PC-3 (cell line): ENCODE data around the gene CROT. TPM values are rescaled to one million over a fixed set of nuclear protein-coding genes. Genes with fewer than 3 reads are reported as not detected.

Source experiments
- ATAC-seq: fragments of 200-7000 bp; cut with Tn5 transposase; 2 replicates; pipeline ENCODE4 v1.9.1; 2020; ENCODE audit warnings: mild to moderate bottlenecking, moderate library complexity
- BruUV-seq: library from RNA; stranded (reverse); fragments of 400-500 nt; replicated peaks from 2 replicates; lab custom pipeline; 2021; lab: Mats Ljungman, UMichigan
- CTCF ChIA-PET: fragments of 300-600 bp; sonication (Branson Sonifier 250); formaldehyde crosslinking; loops from one replicate; lab custom pipeline; 2022; ENCODE audit warnings: antibody characterized with exemption; lab: Charles Lee
- POLR2A ChIA-PET: fragments of 300-600 bp; sonication (Branson Sonifier 250); formaldehyde crosslinking; loops from one replicate; lab custom pipeline; 2022; ENCODE audit warnings: antibody characterized with exemption; ENCODE audit not compliant: unreplicated experiment; lab: Charles Lee
- DNase-seq: peaks from one replicate; pipeline ENCODE4 v3.0.0-alpha.2; 2015
- H2AFZ ChIP-seq: fragments of 300-600 bp; sonication (generic); 2 replicates; pipeline ENCODE4 v1.6.0; 2016; ENCODE audit warnings: antibody characterized with exemption, low read length
- H3F3A ChIP-seq: fragments of 300-600 bp; sonication (generic); one replicate; pipeline ENCODE4 v1.6.0; 2017; ENCODE audit warnings: antibody characterized with exemption, low read length, control low read depth, mild to moderate bottlenecking; ENCODE audit not compliant: unreplicated experiment
- H3K27ac ChIP-seq: fragments of 300-600 bp; sonication (generic); 2 replicates; pipeline ENCODE4 v1.5.1; 2016; ENCODE audit warnings: mild to moderate bottlenecking, low read length
- H3K27me3 ChIP-seq: fragments of 300-600 bp; sonication (generic); 2 replicates; pipeline ENCODE4 v1.6.1; 2016; ENCODE audit warnings: low read length, mixed read lengths
- H3K36me3 ChIP-seq: fragments of 300-600 bp; sonication (generic); 2 replicates; pipeline ENCODE4 v1.6.1; 2016; ENCODE audit warnings: low read depth, mixed run types, low read length, mixed read lengths
- H3K4me1 ChIP-seq: fragments of 300-600 bp; sonication (generic); 2 replicates; pipeline ENCODE4 v1.5.1; 2016; ENCODE audit warnings: low read length; ENCODE audit not compliant: insufficient read depth
- H3K4me2 ChIP-seq: fragments of 300-600 bp; sonication (generic); 2 replicates; pipeline ENCODE4 v1.6.0; 2016; ENCODE audit warnings: low read length
- H3K4me3 ChIP-seq: fragments of 300-600 bp; sonication (generic); 2 replicates; pipeline ENCODE4 v1.5.1; 2016; ENCODE audit warnings: mild to moderate bottlenecking, low read length, mixed read lengths
- H3K79me2 ChIP-seq: fragments of 300-600 bp; sonication (generic); 2 replicates; pipeline ENCODE4 v1.6.1; 2017; ENCODE audit warnings: low read length, mixed read lengths
- H3K9ac ChIP-seq: fragments of 300-600 bp; sonication (generic); 2 replicates; pipeline ENCODE4 v1.6.0; 2016; ENCODE audit warnings: mild to moderate bottlenecking, low read length
- H3K9me2 ChIP-seq: fragments of 300-600 bp; sonication (generic); replicated peaks from 2 replicates; pipeline ENCODE4 v1.6.1; 2016; ENCODE audit warnings: mixed run types, low read length, mixed read lengths
- H3K9me3 ChIP-seq: fragments of 300-600 bp; sonication (generic); 2 replicates; pipeline ENCODE4 v1.6.1; 2016; ENCODE audit warnings: low read length, mixed read lengths
- H4K20me1 ChIP-seq: fragments of 300-600 bp; sonication (generic); 2 replicates; pipeline ENCODE4 v1.6.1; 2016; ENCODE audit warnings: low read length, mixed read lengths
- EZH2 ChIP-seq: fragments of 300-600 bp; sonication (generic); IDR thresholded peaks from one replicate; pipeline ENCODE4 v1.6.1; 2017; ENCODE audit warnings: antibody characterized with exemption, mild to moderate bottlenecking, low read length; ENCODE audit not compliant: unreplicated experiment
- EZH2phosphoT487 ChIP-seq: fragments of 300-600 bp; sonication (generic); IDR thresholded peaks from 2 replicates; pipeline ENCODE4 v1.6.1; 2018; ENCODE audit warnings: mild to moderate bottlenecking, antibody characterized with exemption, low read length, borderline replicate concordance
- intact Hi-C: fragments of 100-400 bp; cut with micrococcal nuclease; formaldehyde crosslinking; loops from 2 replicates; pipeline ENCODE4 v1.9.0; 2023
- total RNA-seq: library from RNA; depleted of rRNA; stranded (reverse); fragments of >200 nt; gene quantifications from 2 replicates; pipeline ENCODE4 v1.2.3, GENCODE V29; 2014
- TF ChIP-seq, protein P1 (sequence below): fragments of 300-600 bp; sonication (generic); conservative IDR thresholded peaks from 2 replicates; pipeline ENCODE4 v1.5.1; 2017; ENCODE audit warnings: antibody characterized with exemption, low read depth, mild to moderate bottlenecking, low read length

CROT gene
- total RNA-seq, 1 experiment from 2014 or later = 6.9 TPM

DNA sequence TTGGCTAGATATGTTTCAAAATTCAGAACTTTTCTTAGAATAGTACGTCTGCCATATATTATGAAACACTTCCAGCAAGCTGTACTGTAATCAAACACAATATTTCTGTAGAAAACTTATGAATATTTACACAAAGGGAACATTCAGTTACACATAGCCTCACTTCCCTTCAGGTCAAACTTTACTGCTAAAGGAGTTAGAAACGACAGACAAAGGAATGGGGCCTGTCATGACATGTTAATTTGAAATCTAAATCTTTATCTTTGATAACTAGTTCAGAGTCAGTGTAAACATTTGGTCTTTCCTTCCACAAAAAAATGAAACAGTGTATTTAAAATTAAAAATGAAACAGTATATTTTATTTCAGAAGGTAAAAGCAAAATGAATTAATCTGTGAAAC lies 1.0 kb upstream of the CROT start:
- DNase-seq (no peak), ATAC-seq (0 out of 2 replicates have a peak, but pooled peaks have one; percentile 6)
- H3K4me2 ChIP-seq = peak overlapping the region; percentile 95
- ChIA-PET CTCF (no interaction called here), POLR2A (interaction anchor here (0.6 kb wide), 1 partner anchor 19 kb away, joined by 3 read pairs; no protein-coding TSS in a partner anchor)
- H3K27ac ChIP-seq = no peak overlapping the region; the same call in 1 of the 2 replicates
- H4K20me1 ChIP-seq = no peaks in the 10 kb centered on the region
- H3K9ac ChIP-seq = peak overlapping the region; percentile 66; the same call in 1 of the 2 replicates
- H3F3A ChIP-seq = no peaks in the 10 kb centered on the region
- H3K4me1 ChIP-seq = peaks cover 27% of the 10 kb centered on the region; the same call in 1 of the 2 replicates
- H3K36me3 ChIP-seq = peaks cover 4% of the 10 kb centered on the region; the same call in 1 of the 2 replicates
- no peaks in the 10 kb centered on the region for H3K9me2 ChIP-seq
- H3K79me2 ChIP-seq = 0 out of 2 replicates have a peak, but pooled peaks cover 7% of the 10 kb centered on the region
- H3K4me3 ChIP-seq = peak overlapping the region; percentile 84
- BruUV-seq = no TSS peak
- peak overlapping the region; percentile 99 for H2AFZ ChIP-seq
- TF ChIP-seq EZH2 (no peak), EZH2phosphoT487 (no peak)
- TF ChIP-seq, protein P1, sequence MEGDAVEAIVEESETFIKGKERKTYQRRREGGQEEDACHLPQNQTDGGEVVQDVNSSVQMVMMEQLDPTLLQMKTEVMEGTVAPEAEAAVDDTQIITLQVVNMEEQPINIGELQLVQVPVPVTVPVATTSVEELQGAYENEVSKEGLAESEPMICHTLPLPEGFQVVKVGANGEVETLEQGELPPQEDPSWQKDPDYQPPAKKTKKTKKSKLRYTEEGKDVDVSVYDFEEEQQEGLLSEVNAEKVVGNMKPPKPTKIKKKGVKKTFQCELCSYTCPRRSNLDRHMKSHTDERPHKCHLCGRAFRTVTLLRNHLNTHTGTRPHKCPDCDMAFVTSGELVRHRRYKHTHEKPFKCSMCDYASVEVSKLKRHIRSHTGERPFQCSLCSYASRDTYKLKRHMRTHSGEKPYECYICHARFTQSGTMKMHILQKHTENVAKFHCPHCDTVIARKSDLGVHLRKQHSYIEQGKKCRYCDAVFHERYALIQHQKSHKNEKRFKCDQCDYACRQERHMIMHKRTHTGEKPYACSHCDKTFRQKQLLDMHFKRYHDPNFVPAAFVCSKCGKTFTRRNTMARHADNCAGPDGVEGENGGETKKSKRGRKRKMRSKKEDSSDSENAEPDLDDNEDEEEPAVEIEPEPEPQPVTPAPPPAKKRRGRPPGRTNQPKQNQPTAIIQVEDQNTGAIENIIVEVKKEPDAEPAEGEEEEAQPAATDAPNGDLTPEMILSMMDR = no peak
- intact Hi-C loops = loop anchor here (2.0 kb wide), 2 partner anchors 14 to 54 kb away; no protein-coding TSS in a partner anchor
- no peaks in the 10 kb centered on the region for H3K27me3 ChIP-seq
- no peaks in the 10 kb centered on the region for H3K9me3 ChIP-seq

DNA sequence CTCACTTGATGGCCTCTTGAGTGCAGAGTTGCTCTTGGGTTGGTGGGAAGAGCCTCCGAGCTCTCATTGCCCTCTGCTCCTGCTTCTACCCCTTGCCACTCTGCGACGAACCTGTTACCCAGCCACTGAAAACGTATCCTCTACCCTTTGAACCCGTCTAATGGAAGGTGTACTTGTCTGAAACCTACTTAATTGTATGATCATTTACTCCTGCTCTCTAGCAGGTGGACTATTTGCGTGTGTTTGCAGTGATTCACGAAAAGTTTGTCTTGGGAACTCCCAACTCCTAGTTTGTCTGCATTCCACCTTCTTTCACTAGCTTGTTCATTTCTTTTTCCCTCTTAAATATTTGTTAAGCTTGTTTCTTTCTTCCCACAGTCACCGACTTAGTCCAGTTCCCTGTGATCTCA lies 503 bp downstream of the CROT start:
- intact Hi-C loops = loop anchor here (1.0 to 2.0 kb wide), 4 partner anchors 13 to 68 kb away; no protein-coding TSS in a partner anchor
- peaks cover 9% of the 10 kb centered on the region for H3K36me3 ChIP-seq
- peak overlapping the region; percentile 99 for H2AFZ ChIP-seq
- H4K20me1 ChIP-seq = no peaks in the 10 kb centered on the region
- peaks cover 27% of the 10 kb centered on the region; the same call in 1 of the 2 replicates for H3K4me1 ChIP-seq
- H3K79me2 ChIP-seq = 0 out of 2 replicates have a peak, but pooled peaks cover 7% of the 10 kb centered on the region
- H3K4me3 ChIP-seq = peak overlapping the region; percentile 84
- POLR2A ChIA-PET = interaction anchor here (0.7 kb wide), 1 partner anchor 68 kb away, joined by 3 read pairs; no protein-coding TSS in a partner anchor
- BruUV-seq = no TSS peak
- H3K9me2 ChIP-seq = no peaks in the 10 kb centered on the region
- ATAC-seq (peak; percentile 9), DNase-seq (peak; percentile 30)
- H3K27me3 ChIP-seq = no peaks in the 10 kb centered on the region
- no peak overlapping the region for H3K27ac ChIP-seq
- no peaks in the 10 kb centered on the region for H3K9me3 ChIP-seq
- peak overlapping the region; percentile 66 for H3K9ac ChIP-seq
- H3F3A ChIP-seq = no peaks in the 10 kb centered on the region
- H3K4me2 ChIP-seq = peak overlapping the region; percentile 95
- no peak for TF ChIP-seq EZH2phosphoT487
- CTCF ChIA-PET = no interaction called here

DNA sequence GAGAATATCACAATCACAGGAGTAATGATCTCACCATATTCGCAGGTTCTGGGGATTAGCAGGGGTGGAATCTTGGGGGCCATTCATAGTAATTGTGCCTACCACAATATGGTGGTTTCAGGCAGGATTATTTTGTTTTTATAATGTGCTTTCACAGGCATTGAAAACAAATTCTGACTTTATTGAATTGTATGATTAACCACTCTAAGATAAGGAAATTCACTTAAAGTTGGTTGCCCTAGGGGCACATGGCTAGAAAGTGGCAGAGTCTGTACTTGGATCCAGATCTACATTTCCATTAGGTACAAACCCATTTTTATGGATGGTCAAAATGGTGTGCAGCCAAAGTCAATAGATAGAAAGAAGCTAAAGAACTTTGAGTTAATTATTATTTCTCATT lies 1.7 kb downstream of the CROT start:
- no peak overlapping the region for H2AFZ ChIP-seq
- H3K9me2 ChIP-seq = no peaks in the 10 kb centered on the region
- H3K27ac ChIP-seq = no peak overlapping the region
- CTCF ChIA-PET = no interaction called here
- no peaks in the 10 kb centered on the region for H3K27me3 ChIP-seq
- no peak overlapping the region for H3K9ac ChIP-seq
- no peaks in the 10 kb centered on the region for H3K9me3 ChIP-seq
- H3K4me3 ChIP-seq = no peak overlapping the region
- no peak for ATAC-seq
- no peaks in the 10 kb centered on the region for H4K20me1 ChIP-seq
- H3K79me2 ChIP-seq = 0 out of 2 replicates have a peak, but pooled peaks cover 7% of the 10 kb centered on the region
- BruUV-seq = no TSS peak
- intact Hi-C loops = no loop called here
- peaks cover 27% of the 10 kb centered on the region; the same call in 1 of the 2 replicates for H3K4me1 ChIP-seq
- peak overlapping the region; percentile 95; the same call in 1 of the 2 replicates for H3K4me2 ChIP-seq
- H3K36me3 ChIP-seq = peaks cover 17% of the 10 kb centered on the region
- TF ChIP-seq EZH2 = no peak
- no peak for TF ChIP-seq EZH2phosphoT487
- TF ChIP-seq, protein P1 = no peak
- POLR2A ChIA-PET = no interaction called here
- DNase-seq = no peak
- no peaks in the 10 kb centered on the region for H3F3A ChIP-seq
